NB4 (cell line): Measurements from ENCODE around the gene CEMIP.

ENCODE experiments used
- DNase-seq: peaks from one replicate; pipeline ENCODE4 v3.0.0; 2010; ENCODE audit warnings: low read depth
- H3K4me3 ChIP-seq: one replicate; pipeline ENCODE4 v1.5.1; 2011; ENCODE audit warnings: mild to moderate bottlenecking, low read depth, low read length, moderate library complexity
- MYC ChIP-seq: IDR thresholded peaks from 2 replicates; pipeline ENCODE4 v1.6.1; 2011; ENCODE audit warnings: low read depth, low read length
- POLR2A ChIP-seq: IDR thresholded peaks from 2 replicates; pipeline ENCODE4 v1.6.1; 2011; ENCODE audit warnings: mild to moderate bottlenecking; ENCODE audit not compliant: insufficient read length; ENCODE audit errors: extremely low read depth
- TF ChIP-seq, protein P1 (sequence below): IDR thresholded peaks from one replicate; pipeline ENCODE4 v1.5.1; 2012; ENCODE audit warnings: low read depth, low read length
- TF ChIP-seq, protein P2 (sequence below): IDR thresholded peaks from 2 replicates; pipeline ENCODE4 v1.6.1; 2011; ENCODE audit warnings: low read depth, low read length

The CEMIP gene

DNA sequence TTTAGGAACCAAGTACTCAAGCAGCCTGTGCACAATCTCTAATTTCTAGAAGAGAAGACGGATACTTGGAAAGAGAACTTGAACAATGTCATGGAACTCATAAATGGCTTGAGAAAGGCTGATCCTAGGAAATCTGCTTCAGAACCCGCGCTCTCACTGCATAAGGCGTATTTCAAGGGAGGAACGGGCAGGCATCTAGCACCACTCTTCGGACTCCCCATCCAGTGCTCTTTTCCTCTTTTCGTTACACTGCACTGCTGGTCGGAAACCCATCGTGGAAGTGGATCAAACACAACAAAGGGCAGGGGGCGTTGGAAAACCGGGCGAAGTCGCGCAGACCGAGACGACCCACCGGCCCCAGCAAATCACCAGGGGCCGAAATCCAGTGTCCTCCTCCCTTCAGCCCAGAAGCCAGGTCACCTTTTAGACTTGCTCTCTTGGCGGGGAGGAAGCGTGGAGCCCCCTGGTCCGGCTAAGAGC lies 221.0 kb downstream of the CEMIP start:
- peak overlapping the region; percentile 85 for H3K4me3 ChIP-seq
- DNase-seq: peak; percentile 46
- TF ChIP-seq MYC (no peak; the same call in 1 of the 2 replicates), POLR2A (no peak)
- TF ChIP-seq, protein P1, sequence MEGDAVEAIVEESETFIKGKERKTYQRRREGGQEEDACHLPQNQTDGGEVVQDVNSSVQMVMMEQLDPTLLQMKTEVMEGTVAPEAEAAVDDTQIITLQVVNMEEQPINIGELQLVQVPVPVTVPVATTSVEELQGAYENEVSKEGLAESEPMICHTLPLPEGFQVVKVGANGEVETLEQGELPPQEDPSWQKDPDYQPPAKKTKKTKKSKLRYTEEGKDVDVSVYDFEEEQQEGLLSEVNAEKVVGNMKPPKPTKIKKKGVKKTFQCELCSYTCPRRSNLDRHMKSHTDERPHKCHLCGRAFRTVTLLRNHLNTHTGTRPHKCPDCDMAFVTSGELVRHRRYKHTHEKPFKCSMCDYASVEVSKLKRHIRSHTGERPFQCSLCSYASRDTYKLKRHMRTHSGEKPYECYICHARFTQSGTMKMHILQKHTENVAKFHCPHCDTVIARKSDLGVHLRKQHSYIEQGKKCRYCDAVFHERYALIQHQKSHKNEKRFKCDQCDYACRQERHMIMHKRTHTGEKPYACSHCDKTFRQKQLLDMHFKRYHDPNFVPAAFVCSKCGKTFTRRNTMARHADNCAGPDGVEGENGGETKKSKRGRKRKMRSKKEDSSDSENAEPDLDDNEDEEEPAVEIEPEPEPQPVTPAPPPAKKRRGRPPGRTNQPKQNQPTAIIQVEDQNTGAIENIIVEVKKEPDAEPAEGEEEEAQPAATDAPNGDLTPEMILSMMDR: no peak
- TF ChIP-seq, protein P2, sequence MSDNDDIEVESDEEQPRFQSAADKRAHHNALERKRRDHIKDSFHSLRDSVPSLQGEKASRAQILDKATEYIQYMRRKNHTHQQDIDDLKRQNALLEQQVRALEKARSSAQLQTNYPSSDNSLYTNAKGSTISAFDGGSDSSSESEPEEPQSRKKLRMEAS: no peak

DNA sequence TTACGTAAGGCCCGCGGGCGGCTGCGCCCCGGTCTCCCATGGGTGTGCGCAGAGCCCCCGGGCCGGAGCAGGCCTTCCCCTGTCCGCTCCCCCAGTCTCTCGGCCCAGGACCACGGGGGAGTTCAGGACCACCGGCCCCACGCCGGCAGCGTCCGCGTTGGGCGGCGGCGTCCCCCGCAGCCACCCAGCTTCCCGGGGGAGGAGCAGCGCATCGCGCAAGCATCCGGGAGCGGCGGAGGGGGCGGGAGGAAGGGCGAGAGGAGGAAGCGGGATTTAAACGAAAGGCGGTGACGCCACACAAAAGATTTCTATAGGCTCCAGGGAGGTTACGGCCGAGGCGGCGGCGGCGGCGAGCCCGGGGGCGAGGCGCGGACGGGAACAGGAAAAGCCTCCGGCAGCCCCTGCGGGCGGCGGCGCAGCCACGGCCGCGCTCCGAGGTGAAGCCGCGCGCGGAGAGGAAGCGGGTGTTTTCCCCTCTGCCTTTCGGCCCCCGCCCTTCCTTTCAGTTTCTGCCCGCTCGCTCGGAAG lies 221.5 kb downstream of the CEMIP start, which contains the start of gene TLNRD1:
Gene TLNRD1 (plus strand): TSS at position 300 of the 528 bp plus-strand sequence. CDS start 1,349 bp downstream, outside the sequence.
- TF ChIP-seq POLR2A (peak; percentile 94), MYC (no peak; the same call in 1 of the 2 replicates)
- TF ChIP-seq, protein P1: no peak
- TF ChIP-seq, protein P2: peak; percentile 35; the same call in 1 of the 2 replicates
- H3K4me3 ChIP-seq: peak within 1 kb of the TSS; percentile 85
- DNase-seq: peak; percentile 96
